GM12875 (cell line): ENCODE results near the gene QSER1.
A peak's percentile ranks its signal among the peaks of the same experiment; 100 is the strongest.
"Not testable (repeated sequence)": the region's sequence is repeated elsewhere in the genome, so short reads cannot be mapped to it uniquely, and the experiment has no call there.

Experiments used
- H3K4me3 ChIP-seq: one replicate; pipeline ENCODE4 v1.5.1; 2011; ENCODE audit warnings: low read depth, low read length, control low read depth
- TF ChIP-seq, protein P1 (sequence below): IDR thresholded peaks from 2 replicates; pipeline ENCODE4 v1.5.1; 2011; ENCODE audit warnings: low read depth, mild to moderate bottlenecking, control low read depth, inconsistent platforms, low read length, moderate library complexity, borderline replicate concordance; ENCODE audit not compliant: insufficient read depth

QSER1 gene

DNA sequence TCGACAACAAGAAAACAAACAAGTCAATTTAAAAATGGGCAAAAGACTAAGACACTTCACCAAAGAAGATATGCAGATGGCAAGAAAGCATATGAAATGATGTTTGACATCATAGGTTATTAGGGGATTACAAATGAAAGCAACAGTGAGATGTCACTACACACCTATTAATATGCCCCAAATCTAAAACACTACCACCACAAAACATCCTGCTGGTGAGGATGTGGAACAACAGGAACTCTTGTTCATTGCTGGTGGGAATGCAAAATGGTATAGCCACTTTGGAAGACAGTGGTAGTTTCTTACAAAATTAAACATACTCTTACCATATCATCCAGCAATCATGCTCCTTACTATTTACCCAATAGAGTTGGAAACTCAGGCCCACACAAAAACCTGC is 33.9 kb upstream of the QSER1 start:
- no peak overlapping the region for H3K4me3 ChIP-seq
- TF ChIP-seq, protein P1, sequence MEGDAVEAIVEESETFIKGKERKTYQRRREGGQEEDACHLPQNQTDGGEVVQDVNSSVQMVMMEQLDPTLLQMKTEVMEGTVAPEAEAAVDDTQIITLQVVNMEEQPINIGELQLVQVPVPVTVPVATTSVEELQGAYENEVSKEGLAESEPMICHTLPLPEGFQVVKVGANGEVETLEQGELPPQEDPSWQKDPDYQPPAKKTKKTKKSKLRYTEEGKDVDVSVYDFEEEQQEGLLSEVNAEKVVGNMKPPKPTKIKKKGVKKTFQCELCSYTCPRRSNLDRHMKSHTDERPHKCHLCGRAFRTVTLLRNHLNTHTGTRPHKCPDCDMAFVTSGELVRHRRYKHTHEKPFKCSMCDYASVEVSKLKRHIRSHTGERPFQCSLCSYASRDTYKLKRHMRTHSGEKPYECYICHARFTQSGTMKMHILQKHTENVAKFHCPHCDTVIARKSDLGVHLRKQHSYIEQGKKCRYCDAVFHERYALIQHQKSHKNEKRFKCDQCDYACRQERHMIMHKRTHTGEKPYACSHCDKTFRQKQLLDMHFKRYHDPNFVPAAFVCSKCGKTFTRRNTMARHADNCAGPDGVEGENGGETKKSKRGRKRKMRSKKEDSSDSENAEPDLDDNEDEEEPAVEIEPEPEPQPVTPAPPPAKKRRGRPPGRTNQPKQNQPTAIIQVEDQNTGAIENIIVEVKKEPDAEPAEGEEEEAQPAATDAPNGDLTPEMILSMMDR = peak; percentile 14; the same call in 1 of the 2 replicates

DNA sequence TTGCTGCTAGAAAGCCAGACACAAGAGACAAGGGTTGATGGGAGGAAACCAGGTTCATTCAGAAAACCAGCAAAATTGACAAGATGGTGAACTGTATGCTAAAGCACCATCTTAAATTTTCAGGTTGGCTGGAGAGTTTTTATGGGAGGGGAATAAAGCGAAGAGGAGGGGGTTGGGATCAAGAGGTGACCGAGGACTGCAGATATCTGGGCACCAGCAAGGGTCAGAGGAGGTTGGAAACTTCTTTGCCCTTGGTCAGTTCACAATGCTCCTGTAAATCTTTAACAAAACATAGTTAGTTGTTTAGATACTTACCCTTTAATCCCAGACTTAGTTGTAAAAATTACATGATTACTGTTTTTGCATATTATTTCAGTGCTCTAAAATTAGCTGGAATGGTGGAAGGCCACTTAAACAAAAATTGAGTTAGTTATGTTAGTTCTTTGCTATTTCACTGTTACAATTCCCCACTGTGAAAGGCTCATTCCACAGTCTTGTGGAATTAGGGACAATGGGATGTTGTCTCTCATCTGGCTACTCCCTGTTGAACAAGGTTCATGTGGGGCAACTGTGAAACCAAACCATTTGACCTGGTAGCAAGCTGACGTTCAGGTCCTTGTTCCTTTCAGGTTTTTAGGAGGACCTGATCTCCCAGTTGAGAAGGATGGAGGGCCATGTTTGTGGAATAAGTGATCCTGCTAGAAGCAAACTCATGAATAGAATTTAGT is 30.6 kb upstream of the QSER1 start:
- TF ChIP-seq, protein P1 = no peak
- no peak overlapping the region for H3K4me3 ChIP-seq

DNA sequence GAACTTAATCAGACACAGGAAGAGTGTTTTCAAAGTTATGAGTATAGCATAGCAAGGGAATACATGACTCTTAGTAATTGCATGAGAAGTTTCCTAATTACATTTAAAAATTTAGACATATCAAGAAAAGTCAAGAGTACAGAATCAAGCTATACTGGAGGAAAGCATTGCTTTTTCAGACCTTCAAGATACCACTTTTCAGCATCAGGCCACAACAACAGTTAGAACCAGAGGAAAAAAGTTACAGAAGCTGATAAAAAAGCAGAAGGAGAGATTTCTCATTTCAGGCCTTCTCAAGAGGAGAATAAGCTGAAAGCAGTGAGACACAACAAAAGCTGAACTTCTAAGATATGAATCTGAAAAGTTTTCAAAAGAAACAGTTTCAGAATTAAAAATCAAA is 28.1 kb upstream of the QSER1 start:
- TF ChIP-seq, protein P1 = no peak

DNA sequence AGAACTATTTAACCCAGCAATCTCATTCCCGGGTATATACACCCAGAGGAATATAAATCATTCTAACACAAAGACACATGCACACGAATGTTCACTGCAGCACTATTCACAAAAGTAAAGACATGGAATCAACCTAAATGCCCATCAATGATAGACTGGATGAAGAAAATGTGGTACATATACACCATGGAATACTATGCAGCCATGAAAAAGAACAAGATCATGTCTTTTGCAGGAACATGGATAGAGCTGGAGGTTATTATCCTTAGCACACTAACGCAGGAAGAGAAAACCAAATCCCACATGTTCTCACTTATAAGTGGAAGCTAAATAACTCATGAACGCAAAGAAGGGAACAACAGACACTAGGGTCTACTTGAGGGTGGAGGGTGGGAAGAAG is 23.9 kb upstream of the QSER1 start:
- not testable (repeated sequence) for H3K4me3 ChIP-seq

More for the DNA sequence above, 28.1 kb upstream of the QSER1 start:
- no peak overlapping the region for H3K4me3 ChIP-seq

DNA sequence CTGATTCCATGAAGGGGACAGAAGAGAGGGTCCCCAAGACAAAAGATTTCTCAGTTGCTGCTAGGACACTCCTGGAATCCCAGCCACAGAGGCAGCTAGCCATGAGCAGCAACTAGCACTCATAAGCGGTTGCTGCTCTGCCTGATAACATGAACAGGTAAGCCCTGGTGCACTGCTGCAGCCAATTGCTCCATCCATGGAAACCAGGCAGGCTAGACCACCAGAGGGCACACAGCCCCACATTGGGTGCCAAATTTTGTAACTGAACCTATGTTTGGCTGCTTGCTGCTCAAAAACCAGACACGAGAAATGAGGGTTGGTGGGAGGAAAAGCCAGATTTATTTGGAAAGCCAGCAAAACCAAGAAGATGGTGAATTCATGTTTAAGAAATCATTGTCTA is 21.9 kb upstream of the QSER1 start:
- TF ChIP-seq, protein P1 = peak; percentile 30; the same call in 1 of the 2 replicates
- no peak overlapping the region for H3K4me3 ChIP-seq

DNA sequence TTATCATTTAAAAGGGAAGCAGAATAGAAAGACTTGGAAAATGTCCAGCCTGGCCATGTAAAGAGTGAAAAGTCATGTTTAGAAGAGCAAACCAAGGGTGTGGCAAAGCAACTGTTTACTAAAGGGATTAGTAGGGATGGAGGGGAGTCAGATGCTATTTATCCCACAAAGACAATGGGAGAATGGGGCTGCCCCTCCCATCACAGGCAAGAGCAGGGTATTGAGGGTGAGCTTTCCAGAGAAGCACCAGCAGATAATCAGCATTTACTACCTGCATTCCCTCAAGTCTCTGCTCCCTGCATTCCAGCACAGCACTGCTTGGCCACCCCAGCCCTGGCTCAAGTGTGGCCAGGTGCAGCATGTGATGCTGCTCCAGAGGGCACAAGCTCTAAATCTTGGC is 18.5 kb upstream of the QSER1 start:
- H3K4me3 ChIP-seq = no peak overlapping the region
- TF ChIP-seq, protein P1 = no peak

DNA sequence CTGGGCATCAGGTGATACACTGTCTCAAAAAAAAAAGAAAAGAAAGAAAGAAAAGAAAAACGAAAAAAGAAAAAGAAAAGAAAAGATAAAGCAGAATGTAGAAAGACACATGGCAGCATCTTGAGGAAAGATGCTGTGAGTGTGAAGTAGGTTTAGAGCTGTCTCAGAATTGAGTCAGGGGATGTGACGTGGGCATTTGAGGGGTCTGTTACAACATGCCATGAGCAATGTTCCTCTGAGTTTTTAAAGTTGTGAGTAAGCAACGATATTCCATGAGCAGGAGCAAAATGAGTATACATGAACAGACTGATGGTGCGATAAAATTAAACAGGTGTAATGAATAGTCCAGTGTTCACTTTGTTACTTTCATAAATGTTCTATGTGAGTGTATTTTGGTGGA is 11.3 kb upstream of the QSER1 start:
- H3K4me3 ChIP-seq = no peak overlapping the region
- TF ChIP-seq, protein P1 = no peak
